ENCODE results near the gene UBXN11. TPM values are rescaled to one million over a fixed set of nuclear protein-coding genes. Genes with fewer than 3 reads are reported as not detected.
"Not testable (repeated sequence)": the region's sequence is repeated elsewhere in the genome, so short reads cannot be mapped to it uniquely, and the experiment has no call there.

The UBXN11 gene
- polyA plus RNA-seq, 1 experiment, result 6.1 TPM

GRCh38 chr1:26297057-26297790 lies 9.2 kb downstream of the UBXN11 start:
- no peaks in the 10 kb centered on the region for H3K9me3 ChIP-seq (ENCODE audit: control insufficient read depth, insufficient read depth, low read length)
- H3K27ac ChIP-seq (ENCODE audit: low read depth, low read length), result no peak overlapping the region
- TF ChIP-seq CTCF (IDR thresholded peaks at IDR 0.05; ENCODE audit: low read depth, low read length), result no peak
- CTCF ChIA-PET, result no interaction called here
- POLR2A ChIA-PET, result no interaction called here
- DNase-seq (ENCODE audit: low read depth, low spot score), result no peak
- no peaks in the 10 kb centered on the region for H3K27me3 ChIP-seq (ENCODE audit: control insufficient read depth, insufficient read depth, low read length)
- no peak overlapping the region for H3K4me3 ChIP-seq (ENCODE audit: low read depth, low read length)

GRCh38 chr1:26296340-26297056 lies 9.9 kb downstream of the UBXN11 start:
- no peak for TF ChIP-seq CTCF (IDR thresholded peaks at IDR 0.05; ENCODE audit: low read depth, low read length)
- Histone ChIP-seq H3K9me3 (ENCODE audit: control insufficient read depth, insufficient read depth, low read length) (no peaks in the 10 kb centered on the region), H3K27me3 (ENCODE audit: control insufficient read depth, insufficient read depth, low read length) (no peaks in the 10 kb centered on the region), H3K4me3 (ENCODE audit: low read depth, low read length) (no peak overlapping the region), H3K27ac (ENCODE audit: low read depth, low read length) (no peak overlapping the region)
- CTCF ChIA-PET, result interaction anchor here (0.6 kb wide), 1 partner anchor 21 kb away, joined by 3 read pairs; no protein-coding TSS in a partner anchor
- POLR2A ChIA-PET, result interaction anchor here (0.9 kb wide), 1 partner anchor 10 kb away, joined by 3 read pairs; no protein-coding TSS in a partner anchor
- DNase-seq (ENCODE audit: low read depth, low spot score), result no peak

DNA sequence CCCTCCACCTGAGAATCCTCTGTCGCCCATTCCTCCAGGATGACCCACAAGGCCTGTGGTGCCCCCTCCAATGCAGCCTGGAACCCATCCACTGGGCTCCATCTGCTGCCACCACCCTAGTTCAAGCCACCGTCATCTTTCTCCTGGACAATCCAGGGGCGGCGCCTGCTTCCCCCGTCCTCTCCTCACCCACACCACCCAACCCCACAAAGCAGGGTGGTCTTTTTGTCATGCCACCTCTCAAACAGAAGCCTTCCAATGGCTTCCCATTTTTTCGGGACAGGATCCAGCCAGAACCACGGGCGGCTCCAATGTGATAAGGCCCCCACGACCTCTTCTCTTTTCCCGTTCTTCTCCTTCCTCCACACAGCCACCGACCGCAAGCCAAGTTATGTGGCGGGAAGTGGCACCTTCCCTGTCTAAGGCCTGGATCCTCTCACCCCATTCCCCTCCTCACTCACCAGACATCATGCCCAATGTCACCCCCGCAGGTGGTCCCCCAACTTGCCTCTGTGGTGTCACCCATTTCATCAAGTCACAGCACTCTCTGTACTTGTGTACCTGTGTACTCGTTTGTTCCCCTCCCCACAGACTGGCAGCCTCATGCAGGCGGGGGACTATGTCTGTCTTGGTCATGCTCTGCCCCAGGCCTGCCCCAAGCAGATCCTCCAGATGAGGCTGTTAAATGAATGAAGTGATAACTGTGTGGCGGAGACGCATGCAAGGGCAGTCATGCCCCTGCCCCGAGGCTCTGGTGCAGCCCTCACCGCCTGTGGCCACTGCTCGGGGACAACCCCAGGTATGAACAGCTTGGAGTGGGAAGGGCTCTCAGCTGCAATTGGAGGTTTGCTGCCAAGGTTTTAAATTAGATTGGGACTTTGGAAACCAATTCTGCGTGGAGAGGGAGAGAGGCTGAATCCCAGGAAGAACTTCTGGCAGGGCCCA lies 11.0 kb downstream of the UBXN11 start:
- Histone ChIP-seq H3K27me3 (ENCODE audit: control insufficient read depth, insufficient read depth, low read length) (no peaks in the 10 kb centered on the region), H3K4me3 (ENCODE audit: low read depth, low read length) (no peak overlapping the region), H3K27ac (ENCODE audit: low read depth, low read length) (no peak overlapping the region), H3K9me3 (ENCODE audit: control insufficient read depth, insufficient read depth, low read length) (no peaks in the 10 kb centered on the region)
- TF ChIP-seq CTCF (IDR thresholded peaks at IDR 0.05; ENCODE audit: low read depth, low read length), result no peak
- ChIA-PET CTCF (interaction anchor here (0.6 kb wide), 1 partner anchor 19 kb away, joined by 3 read pairs; no protein-coding TSS in a partner anchor), POLR2A (interaction anchor here (0.9 kb wide), 1 partner anchor 9 kb away, joined by 3 read pairs; no protein-coding TSS in a partner anchor)
- no peak for DNase-seq (ENCODE audit: low read depth, low spot score)

DNA sequence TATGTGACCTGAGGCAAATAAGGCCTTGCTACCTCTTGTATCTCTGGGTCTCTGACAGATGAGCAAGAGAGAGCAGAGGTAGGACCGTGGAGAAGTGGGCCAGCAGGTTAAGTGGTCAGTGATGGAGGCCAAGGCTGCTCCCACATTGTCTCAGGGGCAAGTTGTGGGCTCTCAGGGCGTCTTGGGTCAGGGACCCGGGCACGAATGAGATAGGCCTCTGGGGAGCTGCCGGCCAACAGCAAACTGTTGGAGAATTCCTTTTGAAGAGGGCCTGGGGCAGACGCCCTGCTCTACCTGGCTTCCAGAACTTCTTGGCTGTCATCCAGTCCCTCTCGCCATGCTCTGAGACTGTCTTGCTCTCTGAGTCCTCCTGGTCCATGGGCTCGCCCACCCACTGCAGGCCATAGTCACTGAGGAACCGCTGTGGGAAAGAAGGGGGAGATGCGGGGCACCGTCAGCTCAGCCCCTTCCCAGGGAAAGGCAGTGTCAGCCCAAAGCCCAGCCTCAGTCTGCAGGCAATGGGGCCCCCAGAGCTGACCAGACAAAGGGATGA lies 12.4 kb downstream of the UBXN11 start:
- ChIA-PET CTCF (interaction anchor here (1.8 kb wide), 1 partner anchor 18 kb away, joined by 4 read pairs; no protein-coding TSS in a partner anchor), POLR2A (no interaction called here)
- no peak for DNase-seq (ENCODE audit: low read depth, low spot score)
- Histone ChIP-seq H3K9me3 (ENCODE audit: control insufficient read depth, insufficient read depth, low read length) (no peaks in the 10 kb centered on the region), H3K4me3 (ENCODE audit: low read depth, low read length) (no peak overlapping the region), H3K27me3 (ENCODE audit: control insufficient read depth, insufficient read depth, low read length) (no peaks in the 10 kb centered on the region), H3K27ac (ENCODE audit: low read depth, low read length) (no peak overlapping the region)
- no peak for TF ChIP-seq CTCF (IDR thresholded peaks at IDR 0.05; ENCODE audit: low read depth, low read length)

DNA sequence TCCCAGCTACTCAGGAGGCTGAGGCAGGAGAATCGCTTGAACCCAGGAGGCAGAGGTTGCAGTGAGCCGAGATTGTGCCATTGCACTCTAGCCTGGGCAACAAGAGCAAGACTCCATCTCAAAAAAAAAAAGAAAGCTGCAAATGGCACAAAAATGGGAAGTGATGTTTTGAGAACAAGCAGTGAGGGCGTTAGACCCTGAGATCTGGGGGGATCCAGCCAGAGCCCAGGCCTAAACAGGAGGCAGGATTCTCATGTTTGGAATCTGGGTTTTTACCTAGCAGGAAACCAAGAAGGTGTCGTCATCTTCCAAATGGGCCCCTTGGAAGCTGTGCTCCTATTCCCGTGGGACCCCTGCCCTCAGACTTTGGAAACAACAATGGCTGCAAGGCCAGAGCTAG lies 13.7 kb downstream of the UBXN11 start:
- H3K27me3 ChIP-seq (ENCODE audit: control insufficient read depth, insufficient read depth, low read length); DNase-seq (ENCODE audit: low read depth, low spot score); POLR2A ChIA-PET; H3K4me3 ChIP-seq (ENCODE audit: low read depth, low read length); H3K27ac ChIP-seq (ENCODE audit: low read depth, low read length); H3K9me3 ChIP-seq (ENCODE audit: control insufficient read depth, insufficient read depth, low read length): not testable (repeated sequence)
- CTCF ChIA-PET, result interaction anchor here (1.6 to 1.7 kb wide), 2 partner anchors 29 to 59 kb away, joined by 3 to 5 read pairs; partner anchors contain the start of gene CEP85

All from AG04450 (cell line).